Measurements from ENCODE around the gene SPEM2. TPM values are rescaled to one million over a fixed set of nuclear protein-coding genes. Genes with fewer than 3 reads are reported as not detected.
A peak's percentile ranks its signal among the peaks of the same experiment; 100 is the strongest.
"Not testable (repeated sequence)": the region's sequence is repeated elsewhere in the genome, so short reads cannot be mapped to it uniquely, and the experiment has no call there.

SPEM2 gene
- total RNA-seq, 4 donors from 2014 or later: not detected

DNA sequence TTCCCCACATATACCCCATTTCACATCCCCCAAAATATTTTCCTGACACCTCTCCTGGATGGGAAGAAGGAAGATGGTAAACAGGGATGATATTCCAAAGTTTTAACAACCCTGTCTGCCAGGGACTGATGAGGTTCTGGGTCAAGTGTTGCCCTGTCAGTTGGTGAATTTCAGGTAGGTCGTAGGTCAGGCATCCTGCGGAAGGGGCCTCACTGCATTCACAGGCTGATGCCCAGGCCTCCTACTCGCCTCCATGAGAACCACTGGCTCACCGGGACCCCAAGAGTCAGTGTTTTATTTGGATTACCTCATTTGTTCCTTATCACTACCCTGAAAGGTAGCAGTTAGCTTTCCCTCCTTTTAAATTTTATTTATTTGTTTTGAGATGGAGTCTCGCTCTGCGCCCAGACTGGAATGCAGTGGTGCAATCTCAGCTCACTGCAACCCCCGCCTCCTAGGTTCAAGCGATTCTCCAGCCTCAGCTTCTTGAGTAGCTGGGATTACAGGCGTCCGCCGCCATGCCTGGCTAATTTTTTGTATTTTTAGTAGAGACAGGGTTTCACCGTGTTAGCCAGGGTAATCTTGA is 43.5 kb downstream of the SPEM2 start:
- Histone ChIP-seq H3K27ac (no peak overlapping the region), H3K4me3 (no peak overlapping the region), H3K36me3 (peaks cover 0 to 44% (median 6%) of the 10 kb centered on the region in 3 donors), H3K27me3 (no peaks in the 10 kb centered on the region), H3K4me1 (peaks cover 19 to 91% (median 38%) of the 10 kb centered on the region in 3 donors), H3K9me3 (no peaks in the 10 kb centered on the region)
- WGBS, 2 donors: 83 to 94% methylated on average over 10 to 12 of the region's 12 CpGs
- intact Hi-C loops (cut with DNase I): no loop called here
- no peak for DNase-seq
- TF ChIP-seq, protein P1, sequence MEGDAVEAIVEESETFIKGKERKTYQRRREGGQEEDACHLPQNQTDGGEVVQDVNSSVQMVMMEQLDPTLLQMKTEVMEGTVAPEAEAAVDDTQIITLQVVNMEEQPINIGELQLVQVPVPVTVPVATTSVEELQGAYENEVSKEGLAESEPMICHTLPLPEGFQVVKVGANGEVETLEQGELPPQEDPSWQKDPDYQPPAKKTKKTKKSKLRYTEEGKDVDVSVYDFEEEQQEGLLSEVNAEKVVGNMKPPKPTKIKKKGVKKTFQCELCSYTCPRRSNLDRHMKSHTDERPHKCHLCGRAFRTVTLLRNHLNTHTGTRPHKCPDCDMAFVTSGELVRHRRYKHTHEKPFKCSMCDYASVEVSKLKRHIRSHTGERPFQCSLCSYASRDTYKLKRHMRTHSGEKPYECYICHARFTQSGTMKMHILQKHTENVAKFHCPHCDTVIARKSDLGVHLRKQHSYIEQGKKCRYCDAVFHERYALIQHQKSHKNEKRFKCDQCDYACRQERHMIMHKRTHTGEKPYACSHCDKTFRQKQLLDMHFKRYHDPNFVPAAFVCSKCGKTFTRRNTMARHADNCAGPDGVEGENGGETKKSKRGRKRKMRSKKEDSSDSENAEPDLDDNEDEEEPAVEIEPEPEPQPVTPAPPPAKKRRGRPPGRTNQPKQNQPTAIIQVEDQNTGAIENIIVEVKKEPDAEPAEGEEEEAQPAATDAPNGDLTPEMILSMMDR (IDR thresholded peaks at IDR 0.05): no peak
- TF ChIP-seq POLR2A (IDR thresholded peaks at IDR 0.05): no peak

DNA sequence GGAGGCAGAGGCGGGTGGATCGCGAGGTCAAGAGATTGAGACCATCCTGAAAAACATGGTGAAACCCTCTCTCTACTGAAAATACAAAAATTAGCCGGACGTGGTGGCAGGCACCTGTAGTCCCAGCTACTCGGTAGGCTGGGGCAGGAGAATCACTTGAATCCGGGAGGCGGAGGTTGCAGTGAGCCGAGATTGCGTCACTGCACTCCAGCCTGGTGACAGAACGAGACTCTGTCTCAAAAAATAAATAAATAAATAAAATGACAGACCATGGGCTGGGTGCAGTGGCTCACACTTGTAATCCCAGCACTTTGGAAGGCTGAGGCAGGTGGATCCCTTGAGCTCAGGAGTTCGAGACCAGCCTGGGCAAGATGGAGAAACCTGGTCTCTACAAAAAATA is 44.4 kb downstream of the SPEM2 start:
- DNase-seq; intact Hi-C loops (cut with DNase I); H3K4me3 ChIP-seq; H3K9me3 ChIP-seq; H3K27ac ChIP-seq; H3K27me3 ChIP-seq: not testable (repeated sequence)
- 92 to 94% methylated on average over 10 to 12 of the region's 12 CpGs for WGBS, 2 donors
- Histone ChIP-seq H3K36me3 (peaks cover 0 to 37% (median 6%) of the 10 kb centered on the region in 3 donors), H3K4me1 (peaks cover 19 to 92% (median 35%) of the 10 kb centered on the region in 3 donors)

DNA sequence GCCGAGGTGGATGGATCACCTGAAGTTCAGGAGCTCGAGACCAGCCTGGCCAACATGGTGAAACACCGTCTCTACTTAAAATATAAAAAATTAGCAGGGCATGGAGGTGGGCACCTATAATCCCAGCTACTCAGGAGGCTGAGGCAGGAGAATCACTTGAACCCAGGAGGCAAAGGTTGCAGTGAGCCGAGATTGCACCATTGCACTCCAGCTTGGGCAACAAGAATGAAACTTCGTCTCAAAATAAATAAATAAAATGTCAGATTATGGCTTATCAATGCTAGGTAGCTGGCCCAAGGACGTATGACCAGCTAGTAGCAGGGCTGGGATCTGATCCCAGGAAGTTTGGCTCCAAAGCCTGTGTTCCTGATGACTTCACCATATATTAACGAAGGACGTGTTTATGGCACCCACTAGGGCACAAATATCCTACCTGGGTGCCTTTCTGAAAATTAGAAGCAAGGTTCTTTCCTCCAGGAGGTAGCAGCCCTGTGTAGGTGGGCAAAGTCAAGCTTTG is 45.1 kb downstream of the SPEM2 start:
- H3K9me3 ChIP-seq; H3K27me3 ChIP-seq; DNase-seq; H3K27ac ChIP-seq; intact Hi-C loops (cut with DNase I); H3K4me3 ChIP-seq: not testable (repeated sequence)
- H3K4me1 ChIP-seq: peaks cover 24 to 97% (median 42%) of the 10 kb centered on the region in 3 donors
- H3K36me3 ChIP-seq: peaks cover 0 to 32% (median 6%) of the 10 kb centered on the region in 3 donors
- WGBS, 2 donors: 72 to 75% methylated on average over 8 of the region's 8 CpGs

DNA sequence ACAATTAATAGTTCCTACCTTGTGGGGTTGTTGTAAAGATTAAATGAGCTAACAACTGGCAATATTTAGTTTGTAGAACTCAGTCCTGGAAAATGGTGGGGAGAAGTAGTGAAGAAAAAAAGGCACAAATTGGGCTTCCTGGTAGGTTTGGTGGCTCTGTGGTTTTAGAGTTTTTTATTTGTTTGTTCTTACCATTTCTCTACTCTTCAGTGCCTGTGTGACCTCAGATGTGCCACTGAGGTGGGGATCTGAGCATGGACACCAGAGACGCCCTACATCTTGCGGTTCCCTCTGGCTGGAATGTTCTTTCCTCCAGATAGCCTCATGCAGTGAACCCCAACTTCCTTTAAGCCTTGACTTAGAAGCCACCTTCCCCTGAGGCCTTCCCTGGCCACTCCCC is 46.3 kb downstream of the SPEM2 start:
- peak overlapping the region in 2 of 4 donors; percentile 23 to 47 for H3K27ac ChIP-seq
- TF ChIP-seq, protein P1 (IDR thresholded peaks at IDR 0.05): no peak
- TF ChIP-seq POLR2A (IDR thresholded peaks at IDR 0.05): no peak
- intact Hi-C loops (cut with DNase I): no loop called here
- no peak overlapping the region for H3K4me3 ChIP-seq
- no peaks in the 10 kb centered on the region for H3K27me3 ChIP-seq
- H3K4me1 ChIP-seq: peaks cover 28 to 97% (median 50%) of the 10 kb centered on the region in 3 donors
- DNase-seq: no peak
- no peaks in the 10 kb centered on the region for H3K9me3 ChIP-seq
- WGBS, 2 donors: 69 to 79% methylated on average over 2 of the region's 2 CpGs
- H3K36me3 ChIP-seq: peaks cover 0 to 20% (median 0%) of the 10 kb centered on the region in 3 donors

DNA sequence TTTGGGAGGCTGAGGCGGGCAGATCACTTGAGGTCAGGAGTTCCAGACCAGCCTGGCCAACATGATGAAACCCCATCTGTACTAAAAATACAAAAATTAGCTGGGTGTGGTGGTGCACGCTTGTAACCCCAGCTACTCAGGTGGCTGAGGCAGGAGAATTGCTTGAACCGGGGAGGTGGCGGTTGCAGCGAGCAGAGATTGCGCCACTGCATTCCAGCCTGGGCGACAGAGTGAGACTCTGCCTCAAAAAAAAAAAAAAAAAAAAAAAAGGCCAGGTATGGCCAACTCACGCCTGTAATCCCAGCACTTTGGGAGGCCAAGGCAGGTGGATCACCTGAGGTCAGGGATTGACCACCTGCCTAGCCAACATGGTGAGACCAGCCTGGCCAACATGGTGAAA is 49.4 kb downstream of the SPEM2 start:
- not testable (repeated sequence) for H3K36me3 ChIP-seq, H3K27me3 ChIP-seq, H3K4me3 ChIP-seq, DNase-seq, H3K9me3 ChIP-seq
- intact Hi-C loops (cut with DNase I): loop anchor here (5.0 kb wide), 1 partner anchor 32 kb away; no protein-coding TSS in a partner anchor
- Histone ChIP-seq H3K4me1 (peaks cover 45 to 94% (median 51%) of the 10 kb centered on the region in 3 donors), H3K27ac (peak overlapping the region; percentile 98 to 100 (median 99))
- WGBS, 2 donors: 79 to 83% methylated on average over 3 to 6 of the region's 8 CpGs

DNA sequence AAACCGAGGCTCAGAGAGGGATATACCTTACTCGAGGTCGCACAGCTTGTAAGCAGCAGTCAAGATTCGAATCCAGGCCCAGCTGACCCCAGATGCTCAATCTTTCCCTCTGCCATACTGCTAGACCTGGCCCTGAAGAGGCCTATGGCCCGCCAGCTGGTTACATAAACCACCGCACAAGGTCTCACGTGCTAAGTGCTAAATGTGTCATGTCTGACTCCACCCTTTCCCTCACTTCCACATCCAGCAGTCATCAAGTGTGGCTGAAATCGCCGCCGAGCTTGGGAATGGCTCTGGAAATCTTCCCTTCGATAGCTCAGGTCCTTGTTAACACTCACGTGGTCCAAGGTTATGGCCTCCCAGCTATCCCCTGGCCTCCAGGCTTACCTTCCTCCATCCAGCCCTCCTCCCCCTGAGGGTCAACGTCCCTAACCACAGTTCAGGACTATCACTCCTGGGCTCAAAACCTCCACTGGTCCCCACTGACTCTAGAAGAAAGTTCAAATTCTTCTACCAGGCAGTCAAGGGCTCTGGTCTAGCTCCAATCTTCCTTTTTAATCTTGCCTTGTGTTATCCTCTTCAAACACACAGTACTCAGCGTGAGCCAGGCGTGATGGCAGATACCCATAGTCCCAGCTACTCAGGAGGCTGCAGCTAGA is 50.5 kb downstream of the SPEM2 start:
- Histone ChIP-seq H3K4me1 (peaks cover 50 to 94% (median 56%) of the 10 kb centered on the region in 3 donors), H3K9me3 (no peaks in the 10 kb centered on the region)
- 21 to 40% methylated on average over 12 to 14 of the region's 15 CpGs for WGBS, 2 donors

More for the DNA sequence above, 50.5 kb downstream of the SPEM2 start:
- peak overlapping the region; percentile 98 to 100 (median 99) for H3K27ac ChIP-seq
- H3K36me3 ChIP-seq: no peaks in the 10 kb centered on the region
- no peak for DNase-seq
- H3K4me3 ChIP-seq: peak overlapping the region in 2 of 4 donors; percentile 13 to 92
- TF ChIP-seq POLR2A (IDR thresholded peaks at IDR 0.05): no peak
- TF ChIP-seq, protein P1 (IDR thresholded peaks at IDR 0.05): no peak
- no peaks in the 10 kb centered on the region for H3K27me3 ChIP-seq
- intact Hi-C loops (cut with DNase I): loop anchor here (5.0 kb wide), 1 partner anchor 34 kb away; no protein-coding TSS in a partner anchor
